CD4-positive, alpha-beta T cell treated with Interleukin-17A for 1 hour (primary cell): Measurements from ENCODE around the gene SCAF1.

Source experiments
- DNase-seq: peaks from one replicate; pipeline ENCODE4 v3.0.0-alpha.2; 2020

The SCAF1 gene, protein sequence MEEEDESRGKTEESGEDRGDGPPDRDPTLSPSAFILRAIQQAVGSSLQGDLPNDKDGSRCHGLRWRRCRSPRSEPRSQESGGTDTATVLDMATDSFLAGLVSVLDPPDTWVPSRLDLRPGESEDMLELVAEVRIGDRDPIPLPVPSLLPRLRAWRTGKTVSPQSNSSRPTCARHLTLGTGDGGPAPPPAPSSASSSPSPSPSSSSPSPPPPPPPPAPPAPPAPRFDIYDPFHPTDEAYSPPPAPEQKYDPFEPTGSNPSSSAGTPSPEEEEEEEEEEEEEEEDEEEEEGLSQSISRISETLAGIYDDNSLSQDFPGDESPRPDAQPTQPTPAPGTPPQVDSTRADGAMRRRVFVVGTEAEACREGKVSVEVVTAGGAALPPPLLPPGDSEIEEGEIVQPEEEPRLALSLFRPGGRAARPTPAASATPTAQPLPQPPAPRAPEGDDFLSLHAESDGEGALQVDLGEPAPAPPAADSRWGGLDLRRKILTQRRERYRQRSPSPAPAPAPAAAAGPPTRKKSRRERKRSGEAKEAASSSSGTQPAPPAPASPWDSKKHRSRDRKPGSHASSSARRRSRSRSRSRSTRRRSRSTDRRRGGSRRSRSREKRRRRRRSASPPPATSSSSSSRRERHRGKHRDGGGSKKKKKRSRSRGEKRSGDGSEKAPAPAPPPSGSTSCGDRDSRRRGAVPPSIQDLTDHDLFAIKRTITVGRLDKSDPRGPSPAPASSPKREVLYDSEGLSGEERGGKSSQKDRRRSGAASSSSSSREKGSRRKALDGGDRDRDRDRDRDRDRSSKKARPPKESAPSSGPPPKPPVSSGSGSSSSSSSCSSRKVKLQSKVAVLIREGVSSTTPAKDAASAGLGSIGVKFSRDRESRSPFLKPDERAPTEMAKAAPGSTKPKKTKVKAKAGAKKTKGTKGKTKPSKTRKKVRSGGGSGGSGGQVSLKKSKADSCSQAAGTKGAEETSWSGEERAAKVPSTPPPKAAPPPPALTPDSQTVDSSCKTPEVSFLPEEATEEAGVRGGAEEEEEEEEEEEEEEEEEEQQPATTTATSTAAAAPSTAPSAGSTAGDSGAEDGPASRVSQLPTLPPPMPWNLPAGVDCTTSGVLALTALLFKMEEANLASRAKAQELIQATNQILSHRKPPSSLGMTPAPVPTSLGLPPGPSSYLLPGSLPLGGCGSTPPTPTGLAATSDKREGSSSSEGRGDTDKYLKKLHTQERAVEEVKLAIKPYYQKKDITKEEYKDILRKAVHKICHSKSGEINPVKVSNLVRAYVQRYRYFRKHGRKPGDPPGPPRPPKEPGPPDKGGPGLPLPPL

GRCh38 chr19:49641688-49642491 is at the start of gene SCAF1:
Gene SCAF1 (plus strand): TSS chr19:49642209. CDS start chr19:49645027, 2,818 bp downstream.
- DNase-seq, result peak; percentile 99

DNA sequence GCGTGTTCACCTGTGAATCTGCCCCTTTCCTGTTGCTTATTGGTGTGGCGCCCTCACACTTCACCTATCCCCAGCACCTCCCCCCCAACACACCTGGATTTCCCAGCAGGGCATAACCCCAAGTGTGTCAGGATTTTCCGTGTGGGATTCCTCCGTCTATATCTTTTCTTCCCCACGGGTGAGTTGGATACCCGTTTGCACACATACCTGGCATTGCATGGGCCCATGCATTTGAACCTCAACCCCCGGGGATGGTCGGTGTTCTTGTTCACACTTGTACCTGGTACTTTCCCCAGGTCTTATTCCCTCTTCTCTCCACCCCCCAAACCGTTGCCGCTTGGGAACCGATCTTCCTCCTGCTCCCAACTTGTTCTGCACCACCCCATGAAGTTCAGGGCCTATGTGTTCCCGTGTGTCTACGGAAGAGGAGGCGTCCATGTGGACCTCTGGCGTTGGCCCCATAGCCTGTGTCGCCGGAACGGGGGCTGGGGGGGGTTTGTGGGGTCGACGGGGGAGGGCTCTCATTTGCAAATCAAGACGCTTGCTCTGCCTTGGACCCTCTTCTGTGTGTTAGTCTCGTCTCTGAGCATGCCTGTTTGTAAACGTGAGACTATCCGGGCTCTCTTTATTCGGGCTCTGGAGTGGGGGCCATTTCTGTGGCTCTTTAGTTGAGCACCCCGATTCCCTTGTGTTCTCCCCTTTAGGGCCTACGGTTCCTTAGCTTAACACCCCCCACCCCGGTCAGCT is 49.4 kb upstream of the SCAF1 start:
- DNase-seq, result peak; percentile 28

DNA sequence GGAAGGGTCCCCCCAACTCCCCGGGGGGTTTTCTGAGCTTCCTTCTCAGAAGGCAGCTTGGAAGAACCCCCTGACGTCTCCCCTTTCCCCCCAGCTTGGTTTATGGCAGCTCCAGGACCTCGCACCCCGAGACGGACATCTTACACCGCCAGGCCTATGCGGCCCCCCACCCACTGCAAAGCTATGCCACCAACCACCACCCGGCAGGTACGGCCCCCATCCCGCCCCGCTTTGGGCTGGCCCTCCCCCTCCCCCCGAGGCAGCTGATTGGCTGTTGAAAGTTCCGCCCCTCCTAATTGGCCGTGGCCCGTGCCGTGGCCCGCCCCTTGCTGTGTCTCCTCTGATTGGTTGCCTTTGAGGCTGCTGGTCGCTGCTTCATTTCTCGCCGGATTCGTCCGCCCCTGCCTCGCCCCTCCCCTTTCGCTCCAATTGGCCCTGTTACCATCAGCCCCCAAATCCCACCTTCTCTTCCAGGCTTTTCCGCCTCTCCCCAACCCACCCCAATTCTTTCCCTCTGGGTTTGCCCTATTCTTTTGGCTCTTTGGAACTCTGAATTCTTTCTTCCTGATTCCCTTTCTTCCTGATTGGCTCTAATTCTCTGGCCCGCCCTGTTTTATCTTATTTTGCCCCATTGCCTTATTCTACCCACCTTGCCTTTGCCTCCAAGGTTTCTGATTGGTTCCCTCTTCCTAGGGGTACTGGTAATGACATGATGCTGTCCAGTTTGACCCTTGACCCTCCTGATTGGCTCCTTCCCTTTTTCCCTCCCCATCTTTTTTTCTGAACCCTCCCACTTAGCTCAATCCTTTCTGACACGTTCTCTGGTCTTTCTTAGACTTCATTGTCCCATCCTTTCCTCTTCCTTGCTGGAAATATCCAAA is 48.5 kb upstream of the SCAF1 start:
- peak; percentile 95 for DNase-seq

GRCh38 chr19:49594157-49594992 is 47.6 kb upstream of the SCAF1 start:
- DNase-seq, result no peak

DNA sequence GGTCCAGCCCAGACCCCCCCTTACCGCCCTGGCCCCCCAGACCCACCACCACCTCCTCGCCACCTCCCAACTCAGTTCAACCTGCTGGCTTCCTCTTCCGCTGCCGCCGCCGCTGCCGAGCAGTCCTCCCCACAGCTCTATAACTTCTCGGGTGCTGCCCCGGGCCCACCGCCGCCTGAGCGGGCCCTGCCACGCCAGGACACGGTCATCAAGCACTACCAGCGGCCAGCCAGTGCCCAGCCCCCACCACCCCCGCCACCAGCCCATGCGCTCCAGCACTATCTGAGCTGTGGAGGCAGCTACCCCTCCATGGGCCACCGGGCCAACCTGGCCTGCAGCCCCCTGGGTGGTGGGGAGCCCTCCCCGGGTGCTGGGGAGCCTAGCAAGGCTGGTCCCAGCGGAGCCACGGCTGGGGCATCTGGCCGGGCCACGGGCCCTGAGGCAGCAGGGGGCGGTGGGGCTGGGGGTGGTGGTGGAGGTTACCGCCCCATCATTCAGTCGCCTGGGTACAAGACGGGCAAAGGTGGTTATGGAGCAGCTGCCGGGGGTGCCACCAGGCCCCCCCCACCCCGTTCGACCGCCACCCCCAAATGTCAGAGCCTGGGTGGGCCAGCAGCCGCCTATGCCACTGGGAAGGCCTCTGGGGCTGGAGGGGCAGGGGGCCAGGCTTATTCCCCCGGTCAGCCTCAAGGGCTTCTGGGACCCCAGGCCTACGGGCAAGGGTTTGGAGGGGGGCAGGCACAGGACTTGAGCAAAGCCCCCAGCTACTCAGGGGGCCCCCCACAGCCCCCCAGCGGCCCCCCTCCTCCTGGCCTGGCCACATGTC is 46.8 kb upstream of the SCAF1 start:
- no peak for DNase-seq

GRCh38 chr19:49595819-49596404 is 46.1 kb upstream of the SCAF1 start:
- no peak for DNase-seq

GRCh38 chr19:49596407-49596806 is 45.6 kb upstream of the SCAF1 start:
- DNase-seq, result no peak

DNA sequence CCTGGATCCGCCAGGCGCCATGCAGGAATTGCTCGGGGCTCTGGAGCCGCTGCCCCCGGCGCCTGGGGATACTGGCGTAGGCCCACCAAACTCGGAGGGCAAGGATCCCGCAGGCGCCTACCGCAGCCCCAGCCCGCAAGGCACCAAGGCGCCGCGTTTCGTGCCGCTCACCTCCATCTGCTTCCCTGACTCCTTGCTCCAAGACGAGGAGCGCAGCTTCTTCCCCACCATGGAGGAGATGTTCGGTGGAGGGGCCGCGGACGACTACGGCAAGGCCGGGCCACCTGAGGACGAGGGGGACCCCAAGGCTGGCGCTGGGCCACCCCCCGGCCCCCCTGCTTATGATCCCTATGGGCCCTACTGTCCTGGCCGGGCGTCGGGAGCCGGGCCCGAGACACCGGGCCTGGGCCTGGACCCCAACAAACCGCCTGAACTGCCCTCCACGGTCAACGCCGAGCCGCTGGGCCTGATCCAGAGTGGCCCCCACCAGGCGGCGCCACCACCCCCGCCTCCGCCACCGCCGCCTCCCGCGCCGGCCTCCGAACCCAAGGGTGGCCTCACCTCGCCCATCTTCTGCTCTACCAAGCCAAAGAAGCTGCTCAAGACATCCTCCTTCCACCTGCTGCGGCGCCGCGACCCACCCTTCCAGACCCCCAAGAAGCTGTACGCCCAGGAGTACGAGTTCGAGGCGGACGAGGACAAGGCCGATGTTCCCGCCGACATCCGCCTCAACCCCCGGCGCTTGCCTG is 44.9 kb upstream of the SCAF1 start:
- DNase-seq, result no peak

- DNase-seq, result no peak
These were observed 44.4 kb upstream of the SCAF1 start for GRCh38 chr19:49597703-49597974.

- no peak for DNase-seq
These were observed 42.4 kb upstream of the SCAF1 start for GRCh38 chr19:49599378-49600295.

- no peak for DNase-seq
These were observed 40.4 kb upstream of the SCAF1 start for GRCh38 chr19:49601482-49602038.

DNA sequence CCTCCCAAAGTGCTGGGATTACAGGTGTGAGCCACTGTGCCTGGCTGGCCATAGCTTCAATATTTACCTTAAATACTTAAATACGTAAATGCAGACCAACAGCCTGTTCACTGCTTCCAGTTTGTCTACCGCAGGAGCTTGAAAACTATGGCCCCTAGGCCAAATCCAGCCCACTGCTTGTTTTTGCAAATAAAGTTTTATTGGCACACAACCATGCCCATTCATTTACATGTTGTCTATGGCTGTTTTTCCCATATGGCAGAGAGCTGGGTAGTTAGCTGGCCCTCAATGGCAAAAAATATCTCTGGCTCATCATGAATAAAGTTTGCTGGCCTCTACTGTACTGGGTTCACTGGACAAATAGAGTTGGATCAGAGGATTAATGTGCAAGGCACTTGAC is 39.2 kb upstream of the SCAF1 start:
- DNase-seq, result no peak

GRCh38 chr19:49605605-49606004 is 36.4 kb upstream of the SCAF1 start:
- no peak for DNase-seq

DNA sequence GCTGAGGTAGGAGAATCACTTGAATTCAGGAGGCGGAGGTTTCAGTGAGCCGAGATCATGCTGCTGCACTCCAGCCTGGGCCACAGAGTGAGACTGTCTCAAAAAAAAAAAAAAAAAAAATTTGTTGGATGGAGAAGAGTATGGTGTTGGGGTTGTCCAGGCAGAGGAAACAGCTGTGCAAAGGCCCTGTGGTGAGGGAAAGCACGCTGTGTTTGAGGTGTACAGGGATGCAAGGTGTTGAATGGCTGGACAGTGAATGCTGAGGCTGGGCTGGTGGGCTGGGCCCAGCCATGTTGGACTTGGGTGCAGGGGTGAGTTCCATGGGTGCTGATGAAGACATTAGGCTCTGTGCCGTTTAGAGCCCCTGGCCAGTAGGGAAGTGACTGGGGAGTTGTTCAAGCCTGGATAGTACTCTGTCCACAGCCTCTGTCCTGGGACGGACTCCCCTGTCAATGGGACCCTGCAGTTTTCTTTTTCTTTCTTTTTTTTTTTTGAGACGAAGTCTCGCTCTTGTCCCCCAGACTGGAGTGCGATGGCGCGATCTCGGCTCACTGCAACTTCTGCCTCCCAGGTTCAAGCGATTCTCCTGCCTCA is 32.4 kb upstream of the SCAF1 start:
- no peak for DNase-seq

- DNase-seq, result no peak
These were observed 28.6 kb upstream of the SCAF1 start for GRCh38 chr19:49613374-49613773.
